HG03045 (cell line): ENCODE data around the gene LRIG2.
"Not testable (repeated sequence)": the region's sequence is repeated elsewhere in the genome, so short reads cannot be mapped to it uniquely, and the experiment has no call there.

Experiments used
- ATAC-seq: cut with Tn5 transposase; IDR thresholded peaks from one replicate; pipeline ENCODE4 v1.9.1; 2021; ENCODE audit warnings: mild to moderate bottlenecking, moderate library complexity; ENCODE audit not compliant: unreplicated experiment

LRIG2 gene

GRCh38 chr1:113058941-113059706 is 13.9 kb upstream of the LRIG2 start:
- no peak for ATAC-seq

GRCh38 chr1:113063456-113063855 is 9.5 kb upstream of the LRIG2 start:
- ATAC-seq = not testable (repeated sequence)

GRCh38 chr1:113072141-113072756 is 749 bp upstream of the LRIG2 start:
- ATAC-seq = no peak

GRCh38 chr1:113073479-113073950 is 517 bp downstream of the LRIG2 start:
- peak; percentile 26 for ATAC-seq

- ATAC-seq = no peak
Observed at GRCh38 chr1:113074237-113074636, 1.2 kb downstream of the LRIG2 start.

GRCh38 chr1:113077978-113078377 is 5.0 kb downstream of the LRIG2 start:
- ATAC-seq = not testable (repeated sequence)

GRCh38 chr1:113086541-113086940 is 13.5 kb downstream of the LRIG2 start:
- no peak for ATAC-seq

GRCh38 chr1:113088972-113089371 is 16.0 kb downstream of the LRIG2 start:
- ATAC-seq = no peak

GRCh38 chr1:113090051-113090450 is 17.1 kb downstream of the LRIG2 start:
- ATAC-seq = no peak

- no peak for ATAC-seq
Observed at GRCh38 chr1:113091988-113092594, 19.1 kb downstream of the LRIG2 start.

GRCh38 chr1:113094506-113094905 is 21.5 kb downstream of the LRIG2 start:
- no peak for ATAC-seq

GRCh38 chr1:113095790-113096455 is 22.9 kb downstream of the LRIG2 start:
- no peak for ATAC-seq

- ATAC-seq = no peak
Observed at GRCh38 chr1:113096493-113096892, 23.5 kb downstream of the LRIG2 start.

GRCh38 chr1:113101588-113101987 is 28.6 kb downstream of the LRIG2 start:
- ATAC-seq = no peak

- no peak for ATAC-seq
Observed at GRCh38 chr1:113103048-113103447, 30.1 kb downstream of the LRIG2 start.

- ATAC-seq = no peak
Observed at GRCh38 chr1:113103977-113104376, 31.0 kb downstream of the LRIG2 start.

- ATAC-seq = no peak
Observed at GRCh38 chr1:113106910-113107309, 33.9 kb downstream of the LRIG2 start.

GRCh38 chr1:113109908-113110554 is 37.0 kb downstream of the LRIG2 start:
- no peak for ATAC-seq

GRCh38 chr1:113118266-113118665 is 45.3 kb downstream of the LRIG2 start:
- ATAC-seq = no peak

GRCh38 chr1:113123737-113124136 is 50.7 kb downstream of the LRIG2 start:
- ATAC-seq = no peak

GRCh38 chr1:113124366-113124765 is 51.4 kb downstream of the LRIG2 start:
- no peak for ATAC-seq
